GM23338 (cell line): ENCODE measurements around the gene PTOV1. TPM values are rescaled to one million over a fixed set of nuclear protein-coding genes. Genes with fewer than 3 reads are reported as not detected.

Experiments
- ATAC-seq: fragments of 200-7000 bp; cut with Tn5 transposase; 3 replicates; pipeline ENCODE4 v1.9.1; 2020
- DNase-seq: peaks from one replicate; pipeline ENCODE4 v3.0.0-alpha.2; 2015; ENCODE audit warnings: low spot score
- H2AFZ ChIP-seq: fragments of 200-600 bp; sonication (generic); 2 replicates; pipeline ENCODE4 v1.8.0; 2016; ENCODE audit warnings: antibody characterized with exemption, mild to moderate bottlenecking, moderate library complexity
- H3F3A ChIP-seq: fragments of 200-600 bp; sonication (generic); replicated peaks from 2 replicates; pipeline ENCODE4 v1.8.0; 2017; ENCODE audit warnings: antibody characterized with exemption, mixed run types, low read depth
- H3K27ac ChIP-seq: fragments of 200-600 bp; sonication (generic); 2 replicates; pipeline ENCODE4 v1.6.1; 2016; ENCODE audit warnings: low read depth
- H3K27me3 ChIP-seq: fragments of 200-600 bp; sonication (generic); 2 replicates; pipeline ENCODE4 v1.8.0; 2016; ENCODE audit warnings: mild to moderate bottlenecking, mixed run types, moderate library complexity; ENCODE audit not compliant: insufficient read depth
- H3K36me3 ChIP-seq: fragments of 200-600 bp; sonication (generic); 2 replicates; pipeline ENCODE4 v1.8.0; 2016; ENCODE audit warnings: mild to moderate bottlenecking; ENCODE audit not compliant: insufficient read depth
- H3K4me1 ChIP-seq: fragments of 200-600 bp; sonication (generic); 2 replicates; pipeline ENCODE4 v1.8.0; 2016; ENCODE audit warnings: mild to moderate bottlenecking, moderate library complexity; ENCODE audit not compliant: insufficient read depth
- H3K4me2 ChIP-seq: fragments of 200-600 bp; sonication (generic); 2 replicates; pipeline ENCODE4 v1.7.1; 2017; ENCODE audit warnings: mixed run types
- H3K4me3 ChIP-seq: fragments of 200-600 bp; sonication (generic); 2 replicates; pipeline ENCODE4 v1.6.1; 2016; ENCODE audit warnings: mixed run types
- H3K79me2 ChIP-seq: fragments of 200-600 bp; sonication (generic); replicated peaks from 2 replicates; pipeline ENCODE4 v1.8.0; 2017; ENCODE audit warnings: mild to moderate bottlenecking; ENCODE audit not compliant: insufficient read depth
- H3K9me2 ChIP-seq: fragments of 200-600 bp; sonication (generic); 2 replicates; pipeline ENCODE4 v1.8.0; 2017; ENCODE audit not compliant: insufficient read depth
- H4K20me1 ChIP-seq: fragments of 200-600 bp; sonication (generic); replicated peaks from 2 replicates; pipeline ENCODE4 v1.8.0; 2017; ENCODE audit warnings: mild to moderate bottlenecking; ENCODE audit not compliant: insufficient read depth
- H3K27ac Mint-ChIP-seq: 2 replicates; pipeline ENCODE4 v1.8.0; 2020; ENCODE audit warnings: inconsistent platforms, mild to moderate bottlenecking, moderate library complexity, mixed read lengths
- H3K27me3 Mint-ChIP-seq: 3 replicates; pipeline ENCODE4 v1.8.0; 2022; ENCODE audit warnings: low read depth, mild to moderate bottlenecking, moderate library complexity, mixed read lengths, inconsistent platforms; ENCODE audit not compliant: insufficient read depth, poor library complexity
- H3K36me3 Mint-ChIP-seq: 3 replicates; pipeline ENCODE4 v1.8.0; 2021; ENCODE audit warnings: low read depth, mild to moderate bottlenecking, inconsistent platforms, moderate library complexity, mixed read lengths
- H3K4me1 Mint-ChIP-seq: 3 replicates; pipeline ENCODE4 v1.8.0; 2020; ENCODE audit warnings: mild to moderate bottlenecking, inconsistent platforms, mixed read lengths
- H3K4me3 Mint-ChIP-seq: 3 replicates; pipeline ENCODE4 v1.8.0; 2021; ENCODE audit warnings: moderate library complexity, mild to moderate bottlenecking, inconsistent platforms, mixed read lengths
- H3K9me3 Mint-ChIP-seq: 3 replicates; pipeline ENCODE4 v1.8.0; 2020; ENCODE audit warnings: moderate library complexity, mild to moderate bottlenecking, inconsistent platforms, mixed read lengths
- CREB1 ChIP-seq: fragments of 250-450 bp; sonication (Bioruptor Pico); IDR thresholded peaks from 2 replicates; pipeline ENCODE4 v1.5.0; 2020; ENCODE audit warnings: low read depth, mild to moderate bottlenecking, moderate library complexity
- EZH2 ChIP-seq: fragments of 200-600 bp; sonication (generic); IDR thresholded peaks from one replicate; pipeline ENCODE4 v1.8.0; 2017; ENCODE audit warnings: antibody characterized with exemption, mild to moderate bottlenecking, low read depth; ENCODE audit not compliant: unreplicated experiment
- EZH2phosphoT487 ChIP-seq: fragments of 200-600 bp; sonication (generic); IDR thresholded peaks from one replicate; pipeline ENCODE4 v1.8.1; 2018; ENCODE audit warnings: antibody characterized with exemption; ENCODE audit not compliant: unreplicated experiment
- STAT1 ChIP-seq: IDR thresholded peaks from one replicate; pipeline ENCODE4 v1.6.1; 2016; ENCODE audit warnings: antibody characterized with exemption; ENCODE audit not compliant: unreplicated experiment
- ZNF114 ChIP-seq: fragments of 250-450 bp; sonication (Bioruptor Pico); IDR thresholded peaks from 2 replicates; pipeline ENCODE4 v1.5.0; 2020; ENCODE audit warnings: mild to moderate bottlenecking, moderate library complexity
- ZNF331 ChIP-seq: fragments of 250-450 bp; sonication (Bioruptor Pico); IDR thresholded peaks from 2 replicates; pipeline ENCODE4 v1.5.0; 2020; ENCODE audit warnings: low read depth, mild to moderate bottlenecking, moderate library complexity
- polyA plus RNA-seq: library from polyadenylated mRNA; unstranded; fragments of >200 nt; fragmentation: Nextera tagmentation; extraction: Ambion mirVana; gene quantifications from 2 replicates; pipeline ENCODE4 v1.2.1, GENCODE V29; 2016
- total RNA-seq: library from RNA; depleted of rRNA; stranded (reverse); fragments of >200 nt; shearing (Covaris generic); gene quantifications from 2 replicates; pipeline ENCODE4 v1.2.3, GENCODE V29; 2014
- TF ChIP-seq, protein P1 (sequence below): IDR thresholded peaks from one replicate; pipeline ENCODE4 v1.6.1; 2018; ENCODE audit warnings: antibody characterized with exemption; ENCODE audit not compliant: unreplicated experiment
- TF ChIP-seq, protein P2 (sequence below): IDR thresholded peaks from 2 replicates; pipeline ENCODE4 v1.6.1; 2016; ENCODE audit warnings: antibody characterized with exemption

Gene PTOV1
- total and polyA plus RNA-seq, 2 experiments from 2014 or later, result 188 to 209 TPM

GRCh38 chr19:49806620-49806959 is 44.4 kb upstream of the PTOV1 start:
- Mint-ChIP-seq H3K4me3 (peak overlapping the region; percentile 32; the same call in 1 of the 3 replicates), H3K4me1 (peaks cover 35% of the 10 kb centered on the region), H3K27me3 (peaks cover 24% of the 10 kb centered on the region), H3K27ac (peak overlapping the region; percentile 28; the same call in 1 of the 2 replicates), H3K36me3 (peaks cover 42% of the 10 kb centered on the region), H3K9me3 (no peaks in the 10 kb centered on the region; the same call in 2 of the 3 replicates)
- DNase-seq (no peak), ATAC-seq (no peak)
- Histone ChIP-seq H4K20me1 (no peaks in the 10 kb centered on the region; the same call in 1 of the 2 replicates), H3K4me2 (no peak overlapping the region), H2AFZ (no peak overlapping the region), H3K27ac (peak overlapping the region; percentile 87), H3K4me1 (peaks cover 29% of the 10 kb centered on the region; the same call in 1 of the 2 replicates), H3K79me2 (no peaks in the 10 kb centered on the region), H3K36me3 (no peaks in the 10 kb centered on the region; the same call in 1 of the 2 replicates), H3K4me3 (no peak overlapping the region), H3K9me2 (no peaks in the 10 kb centered on the region), H3K27me3 (no peaks in the 10 kb centered on the region), H3F3A (peaks cover 35% of the 10 kb centered on the region)
- TF ChIP-seq, protein P1, sequence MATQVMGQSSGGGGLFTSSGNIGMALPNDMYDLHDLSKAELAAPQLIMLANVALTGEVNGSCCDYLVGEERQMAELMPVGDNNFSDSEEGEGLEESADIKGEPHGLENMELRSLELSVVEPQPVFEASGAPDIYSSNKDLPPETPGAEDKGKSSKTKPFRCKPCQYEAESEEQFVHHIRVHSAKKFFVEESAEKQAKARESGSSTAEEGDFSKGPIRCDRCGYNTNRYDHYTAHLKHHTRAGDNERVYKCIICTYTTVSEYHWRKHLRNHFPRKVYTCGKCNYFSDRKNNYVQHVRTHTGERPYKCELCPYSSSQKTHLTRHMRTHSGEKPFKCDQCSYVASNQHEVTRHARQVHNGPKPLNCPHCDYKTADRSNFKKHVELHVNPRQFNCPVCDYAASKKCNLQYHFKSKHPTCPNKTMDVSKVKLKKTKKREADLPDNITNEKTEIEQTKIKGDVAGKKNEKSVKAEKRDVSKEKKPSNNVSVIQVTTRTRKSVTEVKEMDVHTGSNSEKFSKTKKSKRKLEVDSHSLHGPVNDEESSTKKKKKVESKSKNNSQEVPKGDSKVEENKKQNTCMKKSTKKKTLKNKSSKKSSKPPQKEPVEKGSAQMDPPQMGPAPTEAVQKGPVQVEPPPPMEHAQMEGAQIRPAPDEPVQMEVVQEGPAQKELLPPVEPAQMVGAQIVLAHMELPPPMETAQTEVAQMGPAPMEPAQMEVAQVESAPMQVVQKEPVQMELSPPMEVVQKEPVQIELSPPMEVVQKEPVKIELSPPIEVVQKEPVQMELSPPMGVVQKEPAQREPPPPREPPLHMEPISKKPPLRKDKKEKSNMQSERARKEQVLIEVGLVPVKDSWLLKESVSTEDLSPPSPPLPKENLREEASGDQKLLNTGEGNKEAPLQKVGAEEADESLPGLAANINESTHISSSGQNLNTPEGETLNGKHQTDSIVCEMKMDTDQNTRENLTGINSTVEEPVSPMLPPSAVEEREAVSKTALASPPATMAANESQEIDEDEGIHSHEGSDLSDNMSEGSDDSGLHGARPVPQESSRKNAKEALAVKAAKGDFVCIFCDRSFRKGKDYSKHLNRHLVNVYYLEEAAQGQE, result no peak
- TF ChIP-seq ZNF331 (CRISPR knock-in tag) (no peak), CREB1 (CRISPR knock-in tag) (no peak), EZH2 (no peak)

- Histone ChIP-seq H2AFZ (no peak overlapping the region), H3K4me1 (peaks cover 29% of the 10 kb centered on the region; the same call in 1 of the 2 replicates), H3K9me2 (no peaks in the 10 kb centered on the region), H3K79me2 (no peaks in the 10 kb centered on the region), H4K20me1 (no peaks in the 10 kb centered on the region; the same call in 1 of the 2 replicates), H3K36me3 (no peaks in the 10 kb centered on the region; the same call in 1 of the 2 replicates), H3K4me3 (no peak overlapping the region), H3K27me3 (no peaks in the 10 kb centered on the region), H3K27ac (no peak overlapping the region), H3F3A (peaks cover 35% of the 10 kb centered on the region), H3K4me2 (no peak overlapping the region)
- Mint-ChIP-seq H3K36me3 (peaks cover 42% of the 10 kb centered on the region), H3K4me1 (peaks cover 36% of the 10 kb centered on the region), H3K27me3 (peaks cover 25% of the 10 kb centered on the region), H3K9me3 (no peaks in the 10 kb centered on the region; the same call in 2 of the 3 replicates), H3K27ac (no peak overlapping the region), H3K4me3 (no peak overlapping the region; the same call in 2 of the 3 replicates)
- ATAC-seq (no peak), DNase-seq (no peak)
- no peak for TF ChIP-seq ZNF114 (CRISPR knock-in tag)
- TF ChIP-seq, protein P2, sequence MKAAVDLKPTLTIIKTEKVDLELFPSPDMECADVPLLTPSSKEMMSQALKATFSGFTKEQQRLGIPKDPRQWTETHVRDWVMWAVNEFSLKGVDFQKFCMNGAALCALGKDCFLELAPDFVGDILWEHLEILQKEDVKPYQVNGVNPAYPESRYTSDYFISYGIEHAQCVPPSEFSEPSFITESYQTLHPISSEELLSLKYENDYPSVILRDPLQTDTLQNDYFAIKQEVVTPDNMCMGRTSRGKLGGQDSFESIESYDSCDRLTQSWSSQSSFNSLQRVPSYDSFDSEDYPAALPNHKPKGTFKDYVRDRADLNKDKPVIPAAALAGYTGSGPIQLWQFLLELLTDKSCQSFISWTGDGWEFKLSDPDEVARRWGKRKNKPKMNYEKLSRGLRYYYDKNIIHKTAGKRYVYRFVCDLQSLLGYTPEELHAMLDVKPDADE, result no peak
- TF ChIP-seq EZH2phosphoT487, result no peak
- no peak for TF ChIP-seq STAT1
- no peak for TF ChIP-seq CREB1 (CRISPR knock-in tag)
- TF ChIP-seq, protein P1, result no peak
- TF ChIP-seq EZH2, result no peak
These were observed 43.7 kb upstream of the PTOV1 start for GRCh38 chr19:49807058-49807903.
